ENCODE measurements around the gene NFATC2.

NFATC2 gene

DNA sequence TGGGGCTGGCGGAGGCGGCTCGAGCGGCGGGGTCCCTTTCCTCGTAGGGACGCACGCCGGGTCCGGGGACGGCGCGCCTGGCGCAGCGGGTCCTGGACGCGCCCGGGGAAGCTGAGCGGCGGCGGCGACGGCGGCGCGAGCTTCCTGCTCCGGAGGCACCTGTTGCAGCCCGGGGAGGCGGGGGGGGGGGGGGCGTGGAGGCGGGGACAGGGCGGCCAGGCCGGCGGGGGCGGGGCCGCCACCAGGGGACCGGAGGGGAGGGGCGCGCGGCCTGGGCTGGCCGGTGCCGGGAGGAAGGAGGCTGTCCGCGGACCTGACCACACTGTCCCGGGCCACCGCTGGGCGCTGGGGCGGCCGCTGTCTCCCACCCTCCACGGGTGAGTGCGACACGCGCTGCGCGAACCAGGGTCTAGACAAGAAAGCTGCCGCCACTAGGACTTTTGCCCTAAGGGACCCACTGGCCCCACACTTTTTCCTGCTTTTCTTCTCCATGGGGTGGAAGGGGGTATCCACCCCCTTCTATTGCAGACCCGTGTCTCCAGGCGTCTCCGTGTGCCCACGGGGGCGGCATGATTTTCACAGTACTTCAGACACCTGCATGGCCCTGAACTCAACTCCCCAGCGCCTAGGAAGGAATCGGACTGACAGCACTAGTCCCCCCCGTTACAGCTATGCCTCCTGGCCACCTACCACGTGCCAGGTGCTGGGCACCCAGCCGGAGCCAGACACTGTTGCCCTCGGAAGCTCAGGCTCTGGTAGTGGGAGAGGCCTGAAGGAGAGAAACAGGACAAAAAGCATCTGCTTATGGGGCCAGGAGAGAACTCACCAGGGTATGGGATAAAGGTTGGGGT, at the start of gene NFATC2:
Gene NFATC2, minus strand, starts transcription at position 149 of the 851 bp plus-strand sequence. CDS start 220 bp downstream, outside the sequence.
- Histone ChIP-seq H4K20me1 (no peaks in the 10 kb centered on the region), H3K36me3 (peaks cover 22% of the 10 kb centered on the region), H3K4me2 (peak within 1 kb of the TSS; percentile 96), H3K4me3 (peak within 1 kb of the TSS; percentile 75), H3K27me3 (no peaks in the 10 kb centered on the region), H3K4me1 (peaks cover 43% of the 10 kb centered on the region), H3K9ac (peak within 1 kb of the TSS; percentile 90), H3K27ac (peak within 1 kb of the TSS; percentile 97), H3K9me3 (peaks cover 16% of the 10 kb centered on the region)
- TF ChIP-seq Cebpa-rat (IDR thresholded peaks at IDR 0.05) = no peak

- Histone ChIP-seq H3K9ac (no peak overlapping the region), H3K9me3 (no peaks in the 10 kb centered on the region), H3K27ac (no peak overlapping the region), H4K20me1 (no peaks in the 10 kb centered on the region), H3K27me3 (no peaks in the 10 kb centered on the region), H3K36me3 (no peaks in the 10 kb centered on the region), H3K4me2 (no peak overlapping the region), H3K4me1 (peaks cover 33% of the 10 kb centered on the region), H3K4me3 (no peak overlapping the region)
- TF ChIP-seq Cebpa-rat (IDR thresholded peaks at IDR 0.05) = no peak
Measured at GRCh38 chr20:51591871-51592270, 49.4 kb upstream of the NFATC2 start.

DNA sequence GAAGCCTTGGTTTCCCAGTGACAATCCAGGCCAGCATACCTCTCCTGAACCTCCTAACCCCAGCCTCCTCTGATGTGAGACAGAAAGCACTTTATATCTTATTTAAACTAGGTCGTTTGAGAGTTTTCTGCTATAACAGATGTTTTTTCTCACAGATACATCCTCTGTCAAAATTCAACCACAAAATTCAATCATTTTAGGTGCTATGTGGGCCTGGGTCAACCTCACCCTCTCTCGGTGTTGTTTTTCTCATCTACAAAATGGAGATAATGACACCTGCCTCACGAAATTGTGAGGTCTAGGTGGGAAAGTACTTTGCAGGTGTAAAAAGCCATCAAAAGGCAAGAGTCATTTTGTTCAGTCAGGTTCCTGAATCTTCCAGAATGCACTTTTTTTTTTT, 46.2 kb upstream of the NFATC2 start:
- Histone ChIP-seq H3K4me3 (no peak overlapping the region), H3K27me3 (no peaks in the 10 kb centered on the region), H3K27ac (no peak overlapping the region), H3K36me3 (no peaks in the 10 kb centered on the region), H4K20me1 (no peaks in the 10 kb centered on the region), H3K9ac (no peak overlapping the region), H3K9me3 (no peaks in the 10 kb centered on the region), H3K4me1 (peaks cover 21% of the 10 kb centered on the region), H3K4me2 (no peak overlapping the region)
- TF ChIP-seq Cebpa-rat (IDR thresholded peaks at IDR 0.05) = no peak

DNA sequence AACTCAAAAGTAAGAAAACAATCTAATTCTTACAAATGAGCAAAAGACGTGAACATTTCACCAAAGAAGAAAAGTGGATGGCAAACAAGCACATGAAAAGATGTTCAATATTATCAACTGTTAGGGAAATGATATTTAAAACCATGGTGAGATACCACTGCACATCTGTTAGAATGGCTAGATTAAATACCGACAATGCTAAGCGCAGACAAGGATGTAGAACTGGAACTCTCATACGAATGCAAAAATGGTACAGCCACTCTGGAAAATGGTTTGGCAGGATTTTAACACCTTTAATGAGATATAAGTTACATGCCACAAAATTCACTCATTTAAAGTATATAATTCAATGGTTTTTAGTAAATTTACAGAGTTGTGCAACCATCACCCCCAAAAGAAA, 44.6 kb upstream of the NFATC2 start:
- no peaks in the 10 kb centered on the region for H4K20me1 ChIP-seq
- no peaks in the 10 kb centered on the region for H3K27me3 ChIP-seq
- no peak overlapping the region for H3K9ac ChIP-seq
- H3K9me3 ChIP-seq = no peaks in the 10 kb centered on the region
- no peaks in the 10 kb centered on the region for H3K36me3 ChIP-seq
- H3K27ac ChIP-seq = no peak overlapping the region
- H3K4me2 ChIP-seq = no peak overlapping the region
- no peak overlapping the region for H3K4me3 ChIP-seq
- H3K4me1 ChIP-seq = peaks cover 21% of the 10 kb centered on the region
- no peak for TF ChIP-seq Cebpa-rat (IDR thresholded peaks at IDR 0.05)

GRCh38 chr20:51586005-51586440, 43.5 kb upstream of the NFATC2 start:
- Histone ChIP-seq H3K27ac (no peak overlapping the region), H3K4me1 (peaks cover 21% of the 10 kb centered on the region), H3K36me3 (no peaks in the 10 kb centered on the region), H3K4me2 (peak overlapping the region; percentile 36; the same call in 1 of the 2 replicates), H3K27me3 (no peaks in the 10 kb centered on the region), H3K4me3 (no peak overlapping the region), H4K20me1 (no peaks in the 10 kb centered on the region), H3K9me3 (no peaks in the 10 kb centered on the region), H3K9ac (no peak overlapping the region)
- TF ChIP-seq Cebpa-rat (IDR thresholded peaks at IDR 0.05) = no peak

- H3K36me3 ChIP-seq = no peaks in the 10 kb centered on the region
- no peak for TF ChIP-seq Cebpa-rat (IDR thresholded peaks at IDR 0.05)
- H3K4me3 ChIP-seq = no peak overlapping the region
- no peak overlapping the region for H3K27ac ChIP-seq
- H3K27me3 ChIP-seq = no peaks in the 10 kb centered on the region
- no peaks in the 10 kb centered on the region for H3K9me3 ChIP-seq
- no peak overlapping the region for H3K9ac ChIP-seq
- peaks cover 21% of the 10 kb centered on the region for H3K4me1 ChIP-seq
- H3K4me2 ChIP-seq = peak overlapping the region; percentile 47
- no peaks in the 10 kb centered on the region for H4K20me1 ChIP-seq
Measured at GRCh38 chr20:51585148-51585547, 42.6 kb upstream of the NFATC2 start.

DNA sequence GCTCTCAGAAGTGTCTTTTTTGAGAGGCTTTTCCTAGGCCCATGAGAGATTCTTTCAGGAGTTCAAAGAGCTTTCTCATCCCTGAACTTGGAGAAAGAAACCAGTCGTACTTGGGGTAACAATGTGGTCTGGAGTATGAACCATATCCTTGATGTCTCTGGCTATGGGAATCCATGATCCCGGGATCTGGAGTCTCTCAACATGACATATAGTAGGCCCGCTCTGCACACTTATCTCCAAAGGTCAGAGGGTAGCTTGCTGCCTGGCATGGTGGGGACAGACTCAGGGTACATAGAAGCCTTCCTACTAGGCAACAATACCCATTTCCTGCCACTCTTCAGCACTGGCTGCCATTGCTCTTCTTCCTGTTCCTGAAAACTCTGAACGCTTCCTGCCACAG, 42.2 kb upstream of the NFATC2 start:
- no peak for TF ChIP-seq Cebpa-rat (IDR thresholded peaks at IDR 0.05)
- no peaks in the 10 kb centered on the region for H4K20me1 ChIP-seq
- H3K9me3 ChIP-seq = no peaks in the 10 kb centered on the region
- no peak overlapping the region for H3K9ac ChIP-seq
- H3K4me3 ChIP-seq = no peak overlapping the region
- H3K4me2 ChIP-seq = peak overlapping the region; percentile 47
- H3K4me1 ChIP-seq = peaks cover 21% of the 10 kb centered on the region
- H3K27ac ChIP-seq = no peak overlapping the region
- no peaks in the 10 kb centered on the region for H3K27me3 ChIP-seq
- H3K36me3 ChIP-seq = no peaks in the 10 kb centered on the region

DNA sequence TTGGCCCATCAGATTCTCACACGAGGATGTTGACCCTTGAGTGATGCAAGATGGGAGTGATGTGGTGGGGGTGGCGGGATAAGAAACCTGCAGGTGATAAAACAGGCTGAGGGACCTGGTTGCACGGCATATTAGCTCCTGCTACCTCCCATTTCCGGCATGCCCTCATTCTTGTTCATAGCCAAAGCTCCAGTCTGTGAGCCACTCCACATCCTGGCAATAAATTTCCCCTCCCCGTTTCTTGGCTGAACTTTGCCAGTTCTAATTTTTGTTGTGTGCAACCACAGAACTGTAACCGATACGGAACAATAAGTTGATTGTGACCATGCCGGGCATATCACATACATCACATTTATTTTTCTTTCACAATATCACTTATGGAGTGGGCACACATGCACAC, 41.6 kb upstream of the NFATC2 start:
- Histone ChIP-seq H3K4me1 (peaks cover 21% of the 10 kb centered on the region), H3K9ac (no peak overlapping the region), H3K4me3 (no peak overlapping the region), H3K9me3 (no peaks in the 10 kb centered on the region), H3K4me2 (no peak overlapping the region), H3K27me3 (no peaks in the 10 kb centered on the region), H4K20me1 (no peaks in the 10 kb centered on the region), H3K27ac (no peak overlapping the region), H3K36me3 (no peaks in the 10 kb centered on the region)
- TF ChIP-seq Cebpa-rat (IDR thresholded peaks at IDR 0.05) = no peak

- H4K20me1 ChIP-seq = no peaks in the 10 kb centered on the region
- no peaks in the 10 kb centered on the region for H3K9me3 ChIP-seq
- H3K27me3 ChIP-seq = no peaks in the 10 kb centered on the region
- no peak overlapping the region for H3K9ac ChIP-seq
- no peaks in the 10 kb centered on the region for H3K36me3 ChIP-seq
- H3K4me1 ChIP-seq = peaks cover 21% of the 10 kb centered on the region
- no peak overlapping the region for H3K27ac ChIP-seq
- no peak overlapping the region for H3K4me2 ChIP-seq
- no peak for TF ChIP-seq Cebpa-rat (IDR thresholded peaks at IDR 0.05)
- no peak overlapping the region for H3K4me3 ChIP-seq
Measured at GRCh38 chr20:51583499-51583898, 41.0 kb upstream of the NFATC2 start.

DNA sequence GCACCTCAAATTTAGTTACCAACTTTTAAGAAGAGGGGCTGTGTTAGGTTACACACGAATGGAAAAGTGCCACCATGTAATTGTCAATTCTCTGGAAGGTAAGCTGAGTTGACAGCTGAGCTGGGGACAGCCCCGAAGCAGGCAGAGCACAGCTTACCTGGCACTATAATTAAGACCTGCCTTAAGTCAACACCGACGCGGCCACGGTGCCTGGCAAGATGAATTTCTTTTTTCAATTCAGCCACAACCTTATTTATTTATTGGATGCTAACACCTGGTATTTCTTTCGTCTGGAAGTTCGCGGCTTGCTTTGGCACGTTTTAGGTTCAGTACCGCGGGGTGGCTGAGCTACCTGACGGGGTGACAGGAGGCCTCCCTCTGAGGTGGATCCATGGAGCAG, 40.6 kb upstream of the NFATC2 start:
- H4K20me1 ChIP-seq = no peaks in the 10 kb centered on the region
- peaks cover 21% of the 10 kb centered on the region for H3K4me1 ChIP-seq
- H3K36me3 ChIP-seq = no peaks in the 10 kb centered on the region
- H3K4me2 ChIP-seq = no peak overlapping the region
- H3K27ac ChIP-seq = no peak overlapping the region
- no peaks in the 10 kb centered on the region for H3K27me3 ChIP-seq
- TF ChIP-seq Cebpa-rat (IDR thresholded peaks at IDR 0.05) = no peak
- H3K9ac ChIP-seq = no peak overlapping the region
- H3K9me3 ChIP-seq = no peaks in the 10 kb centered on the region
- no peak overlapping the region for H3K4me3 ChIP-seq

All from BLaER1 (cell line).